DND-41 (cell line): ENCODE results near the gene BFAR.

Experiments used
- EZH2 ChIP-seq: IDR thresholded peaks from 3 replicates; pipeline ENCODE4 v1.6.1; 2012; ENCODE audit warnings: borderline replicate concordance, low read depth, mild to moderate bottlenecking, moderate library complexity, low read length, inconsistent platforms; ENCODE audit not compliant: severe bottlenecking
- TF ChIP-seq, protein P1 (sequence below): IDR thresholded peaks from 2 replicates; pipeline ENCODE4 v1.5.1; 2012; ENCODE audit warnings: borderline replicate concordance, low read length, moderate library complexity, mild to moderate bottlenecking; ENCODE audit not compliant: poor library complexity, severe bottlenecking; ENCODE audit errors: extremely low read depth

GRCh38 chr16:14649816-14650215 is 17.1 kb downstream of the BFAR start:
- TF ChIP-seq, protein P1, sequence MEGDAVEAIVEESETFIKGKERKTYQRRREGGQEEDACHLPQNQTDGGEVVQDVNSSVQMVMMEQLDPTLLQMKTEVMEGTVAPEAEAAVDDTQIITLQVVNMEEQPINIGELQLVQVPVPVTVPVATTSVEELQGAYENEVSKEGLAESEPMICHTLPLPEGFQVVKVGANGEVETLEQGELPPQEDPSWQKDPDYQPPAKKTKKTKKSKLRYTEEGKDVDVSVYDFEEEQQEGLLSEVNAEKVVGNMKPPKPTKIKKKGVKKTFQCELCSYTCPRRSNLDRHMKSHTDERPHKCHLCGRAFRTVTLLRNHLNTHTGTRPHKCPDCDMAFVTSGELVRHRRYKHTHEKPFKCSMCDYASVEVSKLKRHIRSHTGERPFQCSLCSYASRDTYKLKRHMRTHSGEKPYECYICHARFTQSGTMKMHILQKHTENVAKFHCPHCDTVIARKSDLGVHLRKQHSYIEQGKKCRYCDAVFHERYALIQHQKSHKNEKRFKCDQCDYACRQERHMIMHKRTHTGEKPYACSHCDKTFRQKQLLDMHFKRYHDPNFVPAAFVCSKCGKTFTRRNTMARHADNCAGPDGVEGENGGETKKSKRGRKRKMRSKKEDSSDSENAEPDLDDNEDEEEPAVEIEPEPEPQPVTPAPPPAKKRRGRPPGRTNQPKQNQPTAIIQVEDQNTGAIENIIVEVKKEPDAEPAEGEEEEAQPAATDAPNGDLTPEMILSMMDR = no peak
- no peak for TF ChIP-seq EZH2
